ENCODE data around the gene PNMA1. TPM values are rescaled to one million over a fixed set of nuclear protein-coding genes. Genes with fewer than 3 reads are reported as not detected.

Gene PNMA1
- total RNA-seq, 4 donors from 2014 or later: 21.7 to 27.7 (median 24.7) TPM

- WGBS, 2 donors: 87 to 88% methylated on average over 13 of the region's 13 CpGs
- DNase-seq: no peak
- peaks cover 30 to 39% of the 10 kb centered on the region in 2 donors for H3K36me3 ChIP-seq
- no peak overlapping the region for H3K4me3 ChIP-seq (replicated peaks in 1 of 3)
- no peak overlapping the region for H3K27ac ChIP-seq
- H3K4me1 ChIP-seq: peaks cover 23 to 35% of the 10 kb centered on the region in 2 donors
- no peaks in the 10 kb centered on the region for H3K9me3 ChIP-seq
- no peak for TF ChIP-seq POLR2A (IDR thresholded peaks at IDR 0.05)
- TF ChIP-seq CTCF (IDR thresholded peaks at IDR 0.05): no peak
- H3K27me3 ChIP-seq: no peaks in the 10 kb centered on the region
- intact Hi-C loops (cut with DNase I): no loop called here
Measured at GRCh38 chr14:73736842-73737241, 22.7 kb upstream of the PNMA1 start.

DNA sequence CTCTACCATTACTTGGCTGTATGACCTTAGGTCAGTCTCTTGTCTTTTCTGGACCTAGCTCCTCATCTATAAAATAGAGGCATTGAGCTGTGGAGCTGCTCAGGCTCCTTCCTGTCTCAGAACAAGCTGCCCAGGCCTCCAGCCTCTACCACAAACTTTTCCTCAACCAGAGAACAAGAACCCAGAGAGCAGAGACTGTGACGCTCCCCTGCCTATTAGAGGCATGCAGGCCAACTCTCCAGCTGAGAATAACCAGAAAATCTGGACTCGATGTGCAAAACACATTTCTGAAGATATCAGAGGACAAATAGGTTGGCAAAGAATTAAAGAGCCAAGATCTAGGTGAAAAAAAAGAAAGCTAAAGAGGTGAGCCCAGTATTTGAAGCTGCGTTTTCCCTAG lies 17.8 kb upstream of the PNMA1 start:
- H3K27me3 ChIP-seq: no peaks in the 10 kb centered on the region
- H3K27ac ChIP-seq: no peak overlapping the region
- WGBS, 2 donors: 81 to 91% methylated on average over 3 of the region's 3 CpGs
- no peaks in the 10 kb centered on the region for H3K9me3 ChIP-seq
- no peak for TF ChIP-seq CTCF (IDR thresholded peaks at IDR 0.05)
- TF ChIP-seq POLR2A (IDR thresholded peaks at IDR 0.05): no peak
- H3K36me3 ChIP-seq: peaks cover 32 to 43% of the 10 kb centered on the region in 2 donors
- no peak for DNase-seq
- intact Hi-C loops (cut with DNase I): no loop called here
- H3K4me1 ChIP-seq: peaks cover 12% of the 10 kb centered on the region in 2 donors
- no peak overlapping the region for H3K4me3 ChIP-seq (replicated peaks in 1 of 3)

DNA sequence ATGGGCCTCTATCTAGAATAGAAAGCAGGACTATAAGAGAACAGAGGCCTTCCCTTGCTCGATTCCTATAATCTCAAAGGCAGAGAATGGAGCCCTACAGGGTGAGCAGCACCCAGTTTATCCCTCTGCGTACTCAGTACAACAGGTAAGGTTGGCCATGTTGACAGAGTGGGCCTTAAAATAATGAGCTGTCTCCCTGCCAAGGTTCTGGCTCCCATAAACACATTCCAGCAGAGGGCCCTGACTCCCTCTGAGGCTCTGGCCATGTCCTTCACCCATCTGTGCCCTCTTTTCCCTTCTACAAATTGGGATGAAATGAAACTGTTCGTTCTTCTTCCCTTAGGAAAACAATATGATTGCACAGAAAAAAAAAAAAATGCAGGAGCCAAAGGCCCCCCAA lies 16.9 kb upstream of the PNMA1 start:
- TF ChIP-seq CTCF (IDR thresholded peaks at IDR 0.05) (peak in 3 of 6 experiments; percentile 12 to 33 (median 33)), POLR2A (IDR thresholded peaks at IDR 0.05) (no peak)
- intact Hi-C loops (cut with DNase I): no loop called here
- DNase-seq: no peak

DNA sequence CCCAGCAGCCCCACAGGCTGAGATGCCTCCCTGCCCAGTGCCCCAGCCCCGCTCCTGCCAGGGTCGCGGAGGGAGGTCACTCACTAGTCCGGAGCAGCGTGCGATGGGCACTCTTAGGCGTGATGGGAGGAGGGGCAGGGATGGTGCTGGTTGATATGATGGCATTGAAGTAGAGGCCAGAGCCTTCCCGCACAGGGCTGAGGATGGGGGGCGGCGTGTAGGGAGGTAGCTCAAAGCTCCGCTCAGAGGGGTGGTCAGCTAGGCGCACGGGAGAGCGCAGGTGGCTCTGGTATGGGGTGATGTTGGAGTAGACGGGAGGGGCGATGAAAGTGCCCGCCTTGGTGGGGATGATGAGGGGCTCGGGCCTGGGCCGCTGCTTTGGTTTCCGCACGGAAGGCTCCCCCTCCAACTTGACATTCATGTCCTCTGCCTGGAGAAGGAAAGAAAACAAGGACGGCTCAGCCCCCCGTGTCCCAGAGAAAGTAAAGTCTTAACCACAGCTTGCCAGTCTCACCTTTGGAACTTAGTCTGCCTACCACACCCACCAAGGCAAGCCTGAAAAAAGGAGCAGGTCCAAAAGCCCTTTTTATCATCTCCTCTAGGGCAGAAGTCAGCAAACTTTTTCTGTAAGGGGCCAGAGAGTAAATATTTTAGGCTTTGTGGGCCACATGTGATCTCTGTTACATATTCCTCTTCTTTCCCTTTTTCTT lies 15.5 kb upstream of the PNMA1 start:
- peaks cover 39 to 47% of the 10 kb centered on the region in 2 donors for H3K36me3 ChIP-seq
- peak overlapping the region in 2 of 3 donors; percentile 22 to 37 for H3K27ac ChIP-seq
- intact Hi-C loops (cut with DNase I): loop anchor here (2.0 kb wide), 1 partner anchor 97 kb away; no protein-coding TSS in a partner anchor
- no peaks in the 10 kb centered on the region for H3K9me3 ChIP-seq
- TF ChIP-seq CTCF (IDR thresholded peaks at IDR 0.05): no peak
- no peak for TF ChIP-seq POLR2A (IDR thresholded peaks at IDR 0.05)
- no peak overlapping the region for H3K4me3 ChIP-seq (replicated peaks in 1 of 3)
- 90 to 97% methylated on average over 23 of the region's 23 CpGs for WGBS, 2 donors
- H3K27me3 ChIP-seq: no peaks in the 10 kb centered on the region
- H3K4me1 ChIP-seq: peaks cover 12 to 26% of the 10 kb centered on the region in 2 donors
- no peak for DNase-seq

More for the DNA sequence above, 16.9 kb upstream of the PNMA1 start:
- 71 to 77% methylated on average over 3 of the region's 3 CpGs for WGBS, 2 donors
- Histone ChIP-seq H3K27me3 (no peaks in the 10 kb centered on the region), H3K27ac (peak overlapping the region in 1 of 3 donors; percentile 21), H3K4me3 (replicated peaks in 1 of 3) (no peak overlapping the region), H3K9me3 (no peaks in the 10 kb centered on the region), H3K4me1 (peaks cover 12% of the 10 kb centered on the region in 2 donors), H3K36me3 (peaks cover 33 to 47% of the 10 kb centered on the region in 2 donors)

DNA sequence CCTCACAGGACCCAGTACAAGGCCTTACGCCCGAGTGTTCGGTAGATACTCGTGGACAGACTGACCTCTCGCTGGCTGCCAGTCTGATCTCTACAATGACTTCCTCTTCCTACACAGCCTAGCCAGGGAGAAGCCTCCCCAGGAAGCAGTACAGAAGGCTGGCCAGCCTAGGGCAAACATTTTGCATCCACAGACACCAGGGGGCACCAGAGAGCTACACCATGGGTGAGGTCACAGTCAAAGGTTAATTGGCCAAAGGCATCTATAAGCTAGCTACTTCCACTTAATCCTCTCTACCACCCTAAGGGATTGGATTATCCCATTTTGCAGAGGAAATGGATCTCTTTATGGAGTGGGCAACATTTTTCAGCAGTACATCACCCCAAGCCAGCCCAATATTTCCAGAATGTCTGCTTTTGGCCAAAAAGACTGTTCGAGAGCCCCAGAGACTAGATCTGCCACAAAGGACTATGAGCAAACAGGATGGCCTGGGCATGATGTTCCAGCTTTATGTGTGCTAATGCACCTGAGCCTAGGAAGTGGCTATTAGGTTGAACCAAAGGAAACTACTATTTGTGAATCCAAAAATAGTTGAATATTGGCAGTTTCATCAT lies 14.6 kb upstream of the PNMA1 start:
- H3K27me3 ChIP-seq: no peaks in the 10 kb centered on the region
- 32 to 34% methylated on average over 6 of the region's 6 CpGs for WGBS, 2 donors
- peak; percentile 77 to 86 for DNase-seq
- H3K4me1 ChIP-seq: peaks cover 12 to 30% of the 10 kb centered on the region in 2 donors
- no peak overlapping the region for H3K4me3 ChIP-seq (replicated peaks in 1 of 3)
- peak overlapping the region in 2 of 3 donors; percentile 22 to 37 for H3K27ac ChIP-seq
- TF ChIP-seq POLR2A (IDR thresholded peaks at IDR 0.05) (no peak), CTCF (IDR thresholded peaks at IDR 0.05) (peak; percentile 84 to 96 (median 92))
- H3K9me3 ChIP-seq: no peaks in the 10 kb centered on the region
- H3K36me3 ChIP-seq: peaks cover 42 to 44% of the 10 kb centered on the region in 2 donors
- intact Hi-C loops (cut with DNase I): loop anchor here (2.0 kb wide), 1 partner anchor 98 kb away; no protein-coding TSS in a partner anchor
